ENCODE measurements around the gene NOS3.

The NOS3 gene

GRCh38 chr7:150988230-150989226 lies 2.3 kb upstream of the NOS3 start:
- Histone ChIP-seq H3K4me3 (ENCODE audit: low read depth, low read length) (peak overlapping the region; percentile 45), H3K27ac (peak overlapping the region; percentile 50), H3K27me3 (ENCODE audit: insufficient read depth, low read depth, severe bottlenecking) (no peaks in the 10 kb centered on the region), H3K9me3 (ENCODE audit: severe bottlenecking) (peaks cover 13% of the 10 kb centered on the region), H3K36me3 (no peaks in the 10 kb centered on the region)
- DNase-seq: peak; percentile 87
- peak; percentile 86 for TF ChIP-seq CTCF (IDR thresholded peaks at IDR 0.05; ENCODE audit: low read depth, low read length)

GRCh38 chr7:150989456-150989855 lies 1.4 kb upstream of the NOS3 start:
- Histone ChIP-seq H3K36me3 (no peaks in the 10 kb centered on the region), H3K27ac (no peak overlapping the region), H3K9me3 (ENCODE audit: severe bottlenecking) (peaks cover 13% of the 10 kb centered on the region), H3K27me3 (ENCODE audit: insufficient read depth, low read depth, severe bottlenecking) (no peaks in the 10 kb centered on the region), H3K4me3 (ENCODE audit: low read depth, low read length) (no peak overlapping the region)
- no peak for DNase-seq
- no peak for TF ChIP-seq CTCF (IDR thresholded peaks at IDR 0.05; ENCODE audit: low read depth, low read length)

GRCh38 chr7:150992051-150992640 lies 1.3 kb downstream of the NOS3 start:
- H3K27ac ChIP-seq: no peak overlapping the region
- H3K4me3 ChIP-seq (ENCODE audit: low read depth, low read length): no peak overlapping the region
- H3K27me3 ChIP-seq (ENCODE audit: insufficient read depth, low read depth, severe bottlenecking): no peaks in the 10 kb centered on the region
- H3K36me3 ChIP-seq: no peaks in the 10 kb centered on the region
- H3K9me3 ChIP-seq (ENCODE audit: severe bottlenecking): peaks cover 13% of the 10 kb centered on the region
- no peak for TF ChIP-seq CTCF (IDR thresholded peaks at IDR 0.05; ENCODE audit: low read depth, low read length)
- DNase-seq: no peak

GRCh38 chr7:150992833-150993302 lies 2.1 kb downstream of the NOS3 start:
- Histone ChIP-seq H3K27me3 (ENCODE audit: insufficient read depth, low read depth, severe bottlenecking) (no peaks in the 10 kb centered on the region), H3K27ac (no peak overlapping the region), H3K36me3 (no peaks in the 10 kb centered on the region), H3K9me3 (ENCODE audit: severe bottlenecking) (peaks cover 13% of the 10 kb centered on the region), H3K4me3 (ENCODE audit: low read depth, low read length) (no peak overlapping the region)
- DNase-seq: peak; percentile 68
- no peak for TF ChIP-seq CTCF (IDR thresholded peaks at IDR 0.05; ENCODE audit: low read depth, low read length)

- peaks cover 13% of the 10 kb centered on the region for H3K9me3 ChIP-seq (ENCODE audit: severe bottlenecking)
- H3K27me3 ChIP-seq (ENCODE audit: insufficient read depth, low read depth, severe bottlenecking): no peaks in the 10 kb centered on the region
- H3K27ac ChIP-seq: no peak overlapping the region
- H3K4me3 ChIP-seq (ENCODE audit: low read depth, low read length): no peak overlapping the region
- H3K36me3 ChIP-seq: no peaks in the 10 kb centered on the region
- no peak for DNase-seq
- no peak for TF ChIP-seq CTCF (IDR thresholded peaks at IDR 0.05; ENCODE audit: low read depth, low read length)
Observed at GRCh38 chr7:150993511-150993910, 2.7 kb downstream of the NOS3 start.
